Activated CD8-positive, alpha-beta T cell treated with anti-CD3 and anti-CD28 coated beads for 36 hours (primary cell): ENCODE results near the gene MATK. TPM values are rescaled to one million over a fixed set of nuclear protein-coding genes. Genes with fewer than 3 reads are reported as not detected.

Source experiments
- ATAC-seq: fragments of 200-7000 bp; cut with Tn5 transposase; one replicate; pipeline ENCODE4 v1.10.0; 2021; ENCODE audit warnings: mild to moderate bottlenecking, moderate library complexity
- CTCF ChIA-PET: fragments of 350-600 bp; sonication (Branson Sonifier 250); formaldehyde crosslinking; loops from one replicate; lab custom pipeline; 2021; ENCODE audit warnings: antibody characterized with exemption; lab: Charles Lee
- POLR2A ChIA-PET: fragments of 350-600 bp; sonication (Branson Sonifier 250); formaldehyde crosslinking; loops from one replicate; lab custom pipeline; 2021; ENCODE audit warnings: antibody characterized with exemption; lab: Charles Lee
- DNase-seq: peaks from one replicate; pipeline ENCODE4 v3.0.0-alpha.2; 2020
- H3K27ac Mint-ChIP-seq: one replicate; pipeline ENCODE4 v1.8.0; 2021; ENCODE audit warnings: mild to moderate bottlenecking, mixed read lengths
- H3K27me3 Mint-ChIP-seq: one replicate; pipeline ENCODE4 v1.8.0; 2021; ENCODE audit warnings: mixed read lengths
- H3K36me3 Mint-ChIP-seq: one replicate; pipeline ENCODE4 v1.8.0; 2021; ENCODE audit warnings: low read depth, mixed read lengths
- H3K4me1 Mint-ChIP-seq: one replicate; pipeline ENCODE4 v1.8.0; 2021; ENCODE audit warnings: low read depth, mixed read lengths
- H3K4me3 Mint-ChIP-seq: one replicate; pipeline ENCODE4 v1.8.0; 2021; ENCODE audit warnings: mild to moderate bottlenecking, moderate library complexity, mixed read lengths
- H3K9me3 Mint-ChIP-seq: one replicate; pipeline ENCODE4 v1.8.0; 2021; ENCODE audit warnings: mixed read lengths
- CTCF ChIP-seq: fragments of 200-600 bp; IDR thresholded peaks from one replicate; pipeline ENCODE4 v1.8.0; 2022; ENCODE audit warnings: antibody characterized with exemption, mild to moderate bottlenecking
- intact Hi-C: fragments of 100-400 bp; cut with micrococcal nuclease; formaldehyde crosslinking; loops from one replicate; pipeline ENCODE4 v1.10.0; 2022
- total RNA-seq, 2 experiments: library from RNA; stranded (reverse); gene quantifications; one replicate each; pipeline ENCODE4 v1.2.3, GENCODE V29; 2021

Gene MATK
- total RNA-seq, 2 experiments from 2014 or later = 37.6 to 39.6 TPM

- Mint-ChIP-seq H3K9me3 (no peaks in the 10 kb centered on the region), H3K27ac (peak within 1 kb of the TSS; percentile 99), H3K4me3 (peak within 1 kb of the TSS; percentile 99), H3K4me1 (peaks cover 39% of the 10 kb centered on the region), H3K36me3 (peaks cover 22% of the 10 kb centered on the region), H3K27me3 (no peaks in the 10 kb centered on the region)
- ChIA-PET CTCF (interaction anchor here (0.7 to 6.5 kb wide), 14 partner anchors 18 to 637 kb away, joined by 3 to 39 read pairs (median 4); partner anchors contain the start of genes EEF2 and SH3GL1), POLR2A (interaction anchor here (0.6 to 2.3 kb wide), 14 partner anchors 11 to 575 kb away, joined by 3 to 10 read pairs (median 4); partner anchors contain the start of genes EEF2 and STAP2)
- DNase-seq (peak; percentile 99), ATAC-seq (peak; percentile 87)
- no peak for TF ChIP-seq CTCF
- intact Hi-C loops = loop anchor here (10.0 kb wide), 1 partner anchor 52 kb away; no protein-coding TSS in a partner anchor
These were observed 23.4 kb downstream of the MATK start, which contains the start of gene MRPL54 for GRCh38 chr19:3762501-3763459. MRPL54 (plus strand) TSS chr19:3762682; CDS start chr19:3762701, 19 bp downstream.

- CTCF ChIA-PET = interaction anchor here (1.0 to 6.5 kb wide), 13 partner anchors 19 to 377 kb away, joined by 3 to 39 read pairs (median 4); partner anchors contain the start of gene EEF2
- ATAC-seq (no peak), DNase-seq (no peak)
- no peaks in the 10 kb centered on the region for H3K9me3 Mint-ChIP-seq
- no peak for TF ChIP-seq CTCF
- peaks cover 22% of the 10 kb centered on the region for H3K36me3 Mint-ChIP-seq
- peak overlapping the region; percentile 99 for H3K27ac Mint-ChIP-seq
- peak overlapping the region; percentile 99 for H3K4me3 Mint-ChIP-seq
- intact Hi-C loops = loop anchor here (10.0 kb wide), 1 partner anchor 53 kb away; no protein-coding TSS in a partner anchor
- no peaks in the 10 kb centered on the region for H3K27me3 Mint-ChIP-seq
- H3K4me1 Mint-ChIP-seq = peaks cover 41% of the 10 kb centered on the region
- POLR2A ChIA-PET = interaction anchor here (0.6 to 2.3 kb wide), 11 partner anchors 10 to 576 kb away, joined by 3 to 10 read pairs (median 4); partner anchors contain the start of genes EEF2 and STAP2
These were observed 24.1 kb downstream of the MATK start for GRCh38 chr19:3762130-3762473.

- TF ChIP-seq CTCF = peak; percentile 73
- peaks cover 41% of the 10 kb centered on the region for H3K4me1 Mint-ChIP-seq
- peak within 1 kb of the TSS; percentile 99 for H3K27ac Mint-ChIP-seq
- H3K9me3 Mint-ChIP-seq = no peaks in the 10 kb centered on the region
- ChIA-PET CTCF (interaction anchor here (0.7 to 6.5 kb wide), 12 partner anchors 19 to 259 kb away, joined by 3 to 39 read pairs (median 4); no protein-coding TSS in a partner anchor), POLR2A (interaction anchor here (0.6 to 2.3 kb wide), 7 partner anchors 10 to 227 kb away, joined by 3 to 10 read pairs (median 4); partner anchors contain the start of gene EEF2)
- ATAC-seq (peak; percentile 54), DNase-seq (peak; percentile 97)
- H3K27me3 Mint-ChIP-seq = no peaks in the 10 kb centered on the region
- H3K36me3 Mint-ChIP-seq = peaks cover 21% of the 10 kb centered on the region
- H3K4me3 Mint-ChIP-seq = peak within 1 kb of the TSS; percentile 99
- intact Hi-C loops = loop anchor here (10.0 kb wide), 1 partner anchor 53 kb away; no protein-coding TSS in a partner anchor
These were observed 24.6 kb downstream of the MATK start, which contains the start of gene APBA3 for GRCh38 chr19:3761382-3762129. APBA3 (minus strand) TSS chr19:3761692; CDS start chr19:3760264, 1,428 bp downstream.

GRCh38 chr19:3760871-3761361 is 25.3 kb downstream of the MATK start:
- H3K9me3 Mint-ChIP-seq = no peaks in the 10 kb centered on the region
- DNase-seq = peak; percentile 32
- TF ChIP-seq CTCF = no peak
- H3K4me3 Mint-ChIP-seq = peak overlapping the region; percentile 99
- ChIA-PET POLR2A (interaction anchor here (2.3 kb wide), 1 partner anchor 224 kb away, joined by 10 read pairs; the partner anchor contains the start of gene EEF2), CTCF (interaction anchor here (0.7 to 6.5 kb wide), 6 partner anchors 28 to 236 kb away, joined by 3 to 39 read pairs (median 4); no protein-coding TSS in a partner anchor)
- intact Hi-C loops = loop anchor here (10.0 kb wide), 1 partner anchor 54 kb away; no protein-coding TSS in a partner anchor
- H3K27me3 Mint-ChIP-seq = no peaks in the 10 kb centered on the region
- H3K4me1 Mint-ChIP-seq = peaks cover 38% of the 10 kb centered on the region
- H3K36me3 Mint-ChIP-seq = peaks cover 18% of the 10 kb centered on the region
- peak overlapping the region; percentile 96 for H3K27ac Mint-ChIP-seq
- ATAC-seq = no peak
